ENCODE results near the gene TUBGCP3.

DNA sequence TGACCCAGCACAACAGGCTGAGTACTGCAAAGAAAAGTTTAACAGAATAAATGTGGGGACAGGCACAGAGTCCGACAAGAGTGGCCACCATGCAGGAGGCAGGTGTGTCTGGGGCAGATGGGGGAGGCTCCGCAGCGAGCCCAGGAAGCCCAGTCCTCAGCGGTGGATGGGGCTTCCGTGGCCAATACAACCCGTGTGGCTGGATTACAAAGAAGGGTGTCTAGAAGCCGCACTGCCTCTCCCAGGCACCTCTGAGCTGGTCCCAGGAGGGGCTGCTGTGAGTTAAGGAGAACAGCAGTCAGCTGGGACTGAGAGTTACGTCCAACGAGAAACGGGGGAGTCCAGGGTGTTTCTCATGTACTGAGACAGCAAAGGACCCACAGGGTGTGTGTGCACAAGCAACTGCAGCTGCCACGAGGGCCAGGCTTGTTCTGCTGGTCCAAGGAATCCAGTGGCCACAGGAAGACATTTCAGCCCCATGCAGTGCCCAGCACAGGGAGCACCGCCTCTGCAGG is 141.5 kb downstream of the TUBGCP3 start:
- TF ChIP-seq, protein P1, sequence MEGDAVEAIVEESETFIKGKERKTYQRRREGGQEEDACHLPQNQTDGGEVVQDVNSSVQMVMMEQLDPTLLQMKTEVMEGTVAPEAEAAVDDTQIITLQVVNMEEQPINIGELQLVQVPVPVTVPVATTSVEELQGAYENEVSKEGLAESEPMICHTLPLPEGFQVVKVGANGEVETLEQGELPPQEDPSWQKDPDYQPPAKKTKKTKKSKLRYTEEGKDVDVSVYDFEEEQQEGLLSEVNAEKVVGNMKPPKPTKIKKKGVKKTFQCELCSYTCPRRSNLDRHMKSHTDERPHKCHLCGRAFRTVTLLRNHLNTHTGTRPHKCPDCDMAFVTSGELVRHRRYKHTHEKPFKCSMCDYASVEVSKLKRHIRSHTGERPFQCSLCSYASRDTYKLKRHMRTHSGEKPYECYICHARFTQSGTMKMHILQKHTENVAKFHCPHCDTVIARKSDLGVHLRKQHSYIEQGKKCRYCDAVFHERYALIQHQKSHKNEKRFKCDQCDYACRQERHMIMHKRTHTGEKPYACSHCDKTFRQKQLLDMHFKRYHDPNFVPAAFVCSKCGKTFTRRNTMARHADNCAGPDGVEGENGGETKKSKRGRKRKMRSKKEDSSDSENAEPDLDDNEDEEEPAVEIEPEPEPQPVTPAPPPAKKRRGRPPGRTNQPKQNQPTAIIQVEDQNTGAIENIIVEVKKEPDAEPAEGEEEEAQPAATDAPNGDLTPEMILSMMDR (IDR thresholded peaks at IDR 0.05): no peak
- TF ChIP-seq EP300 (IDR thresholded peaks at IDR 0.05) (no peak), POLR2A (IDR thresholded peaks at IDR 0.05) (no peak)
